CD14-positive monocyte (primary cell): Measurements from ENCODE around the gene TTLL7. TPM values are rescaled to one million over a fixed set of nuclear protein-coding genes. Genes with fewer than 3 reads are reported as not detected.

ENCODE experiments used
- DNase-seq, 3 donors: peaks; one replicate each; pipeline ENCODE4 v3.0.0-alpha.2; 2011 to 2022
- H2AFZ ChIP-seq: 2 replicates; pipeline ENCODE4 v1.6.0; 2012; ENCODE audit warnings: mild to moderate bottlenecking, low read depth, low read length, inconsistent platforms; ENCODE audit not compliant: insufficient read depth, poor library complexity, severe bottlenecking
- H3K27ac ChIP-seq, 2 donors: 1 replicate in 1 of 2; 2 replicates in 1 of 2; pipeline ENCODE4 v1.5.1; 2012 to 2013; ENCODE audit warnings: low read length in 2 of 2, control low read depth in 1 of 2, inconsistent platforms in 1 of 2, low read depth in 1 of 2, mild to moderate bottlenecking in 1 of 2
- H3K27me3 ChIP-seq, 2 donors: one replicate each; pipeline versions ENCODE4 v1.6.0 to v1.6.1; 2011 to 2013; ENCODE audit warnings: low read length in 2 of 2; ENCODE audit not compliant: control insufficient read depth in 2 of 2, insufficient read depth in 2 of 2
- H3K36me3 ChIP-seq, 2 donors: replicated peaks in 1 of 2; 1 replicate in 1 of 2; 2 replicates in 1 of 2; pipeline versions ENCODE4 v1.5.1 to v1.6.1; 2012 to 2013; ENCODE audit warnings: low read length in 2 of 2, control low read depth in 1 of 2, inconsistent platforms in 1 of 2, mild to moderate bottlenecking in 1 of 2; ENCODE audit not compliant: insufficient read depth in 2 of 2, control insufficient read depth in 1 of 2
- H3K4me1 ChIP-seq, 2 donors: 1 replicate in 1 of 2; 2 replicates in 1 of 2; pipeline versions ENCODE4 v1.5.1 to v1.6.1; 2012 to 2013; ENCODE audit warnings: low read length in 2 of 2, control low read depth in 1 of 2, inconsistent platforms in 1 of 2, mild to moderate bottlenecking in 1 of 2, moderate library complexity in 1 of 2; ENCODE audit not compliant: insufficient read depth in 2 of 2, control insufficient read depth in 1 of 2
- H3K4me2 ChIP-seq: replicated peaks from 2 replicates; pipeline ENCODE3; 2012; ENCODE audit warnings: low read length, moderate library complexity, mild to moderate bottlenecking; ENCODE audit not compliant: poor library complexity, severe bottlenecking; ENCODE audit errors: extremely low read depth
- H3K4me3 ChIP-seq, 3 experiments: fragments of 200-600 bp in 1 of 3; sonication (generic) in 1 of 3; replicated peaks in 1 of 3; 1 replicate in 2 of 3; 2 replicates in 1 of 3; pipeline ENCODE4 v1.5.1; 2011 to 2013; ENCODE audit warnings: low read length in 3 of 3, mild to moderate bottlenecking in 3 of 3, control low read depth in 2 of 3, low read depth in 2 of 3, inconsistent platforms in 1 of 3, moderate library complexity in 1 of 3
- H3K79me2 ChIP-seq: 2 replicates; pipeline ENCODE4 v1.6.0; 2012; ENCODE audit warnings: mild to moderate bottlenecking, control low read depth, inconsistent platforms, low read length, moderate library complexity; ENCODE audit not compliant: insufficient read depth
- H3K9ac ChIP-seq: 2 replicates; pipeline ENCODE4 v1.6.0; 2017; ENCODE audit warnings: low read length, mild to moderate bottlenecking; ENCODE audit not compliant: insufficient read depth, poor library complexity, severe bottlenecking
- H3K9me3 ChIP-seq, 2 donors: replicated peaks in 1 of 2; 1 replicate in 1 of 2; 2 replicates in 1 of 2; pipeline versions ENCODE4 v1.5.1 to v1.6.1; 2012 to 2013; ENCODE audit warnings: low read length in 2 of 2, control low read depth in 1 of 2; ENCODE audit not compliant: control insufficient read depth in 1 of 2, insufficient read depth in 1 of 2
- H4K20me1 ChIP-seq: 2 replicates; pipeline ENCODE4 v1.6.0; 2012; ENCODE audit warnings: mild to moderate bottlenecking, low read length, control low read depth, moderate library complexity; ENCODE audit not compliant: insufficient read depth
- H3K27ac Mint-ChIP-seq, 7 donors: one replicate each; pipeline ENCODE4 v1.8.0; 2020; ENCODE audit warnings: mild to moderate bottlenecking in 7 of 7, mixed read lengths in 7 of 7, moderate library complexity in 6 of 7, inconsistent platforms in 2 of 7
- H3K27me3 Mint-ChIP-seq, 3 donors: one replicate each; pipeline ENCODE4 v1.8.0; 2021 to 2022; ENCODE audit warnings: low read depth in 3 of 3, mild to moderate bottlenecking in 3 of 3, mixed read lengths in 3 of 3, moderate library complexity in 3 of 3, inconsistent platforms in 1 of 3
- H3K36me3 Mint-ChIP-seq, 2 donors: one replicate each; pipeline ENCODE4 v1.8.0; 2020; ENCODE audit warnings: mixed read lengths in 2 of 2, inconsistent platforms in 1 of 2, mild to moderate bottlenecking in 1 of 2
- H3K4me1 Mint-ChIP-seq: one replicate; pipeline ENCODE4 v1.8.0; 2020; ENCODE audit warnings: mild to moderate bottlenecking, mixed read lengths
- H3K4me3 Mint-ChIP-seq, 2 donors: one replicate each; pipeline ENCODE4 v1.8.0; 2020; ENCODE audit warnings: mild to moderate bottlenecking in 2 of 2, mixed read lengths in 2 of 2, moderate library complexity in 1 of 2
- H3K9me3 Mint-ChIP-seq, 7 donors: one replicate each; pipeline ENCODE4 v1.8.0; 2020 to 2022; ENCODE audit warnings: mixed read lengths in 7 of 7, mild to moderate bottlenecking in 6 of 7, moderate library complexity in 6 of 7, inconsistent platforms in 2 of 7
- CTCF ChIP-seq: fragments of 200-600 bp; IDR thresholded peaks from one replicate; pipeline ENCODE4 v1.8.0; 2022; ENCODE audit warnings: antibody characterized with exemption, mild to moderate bottlenecking
- WGBS: methylation state at CpG from one replicate; pipeline ENCODE4 v1.1.5; 2013; ENCODE audit warnings: missing lambda C conversion rate; ENCODE audit not compliant: insufficient coverage; 5-methylcytosine and 5-hydroxymethylcytosine counted together
- intact Hi-C, 2 donors: fragments of 100-400 bp; cut with micrococcal nuclease; formaldehyde crosslinking; loops; one replicate each; pipeline versions ENCODE4 v1.15.0 to v1.15.1; 2023
- polyA plus RNA-seq, 3 donors: library from polyadenylated mRNA; depleted of rRNA in 1 of 3; unstranded in 2 of 3; stranded (reverse) in 1 of 3; fragments of 300-500 nt in 2 of 3; fragments of >200 nt in 1 of 3; fragmentation: Illumina TruSeq in 2 of 3; gene quantifications; 1 replicate in 2 of 3; 2 replicates in 1 of 3; pipeline ENCODE4 v1.2.3, GENCODE V29; 2012 to 2021

TTLL7 gene
- polyA plus RNA-seq, 3 donors = 0.12 to 0.69 TPM; not detected in 1

- no peak for TF ChIP-seq CTCF
- Mint-ChIP-seq H3K4me3 (no peak overlapping the region), H3K4me1 (peaks cover 2% of the 10 kb centered on the region), H3K27me3 (peaks cover 0 to 2% (median 0%) of the 10 kb centered on the region in 3 donors), H3K27ac (no peak overlapping the region), H3K36me3 (no peaks in the 10 kb centered on the region), H3K9me3 (peaks cover 0 to 3% (median 0%) of the 10 kb centered on the region in 7 donors)
- Histone ChIP-seq H3K27me3 (no peaks in the 10 kb centered on the region), H3K4me3 (no peak overlapping the region), H3K4me1 (no peaks in the 10 kb centered on the region), H2AFZ (no peak overlapping the region), H3K9me3 (no peaks in the 10 kb centered on the region), H3K36me3 (no peaks in the 10 kb centered on the region), H4K20me1 (no peaks in the 10 kb centered on the region), H3K4me2 (no peak overlapping the region), H3K9ac (no peak overlapping the region), H3K79me2 (no peaks in the 10 kb centered on the region), H3K27ac (no peak overlapping the region)
- DNase-seq = no peak
- no CpG with 5 or more reads among the region's 2 CpGs for WGBS
- intact Hi-C loops = no loop called here
Observed at GRCh38 chr1:83872515-83872914, 126.4 kb downstream of the TTLL7 start.

- Mint-ChIP-seq H3K4me3 (no peak overlapping the region), H3K36me3 (no peaks in the 10 kb centered on the region), H3K27me3 (peaks cover 0 to 7% (median 3%) of the 10 kb centered on the region in 3 donors), H3K9me3 (no peaks in the 10 kb centered on the region), H3K4me1 (peaks cover 9% of the 10 kb centered on the region), H3K27ac (no peak overlapping the region)
- WGBS = no CpG with 5 or more reads among the region's 2 CpGs
- intact Hi-C loops = no loop called here
- H2AFZ ChIP-seq = no peak overlapping the region
- TF ChIP-seq CTCF = no peak
- no peaks in the 10 kb centered on the region for H3K36me3 ChIP-seq
- H3K9me3 ChIP-seq = no peaks in the 10 kb centered on the region
- H3K4me2 ChIP-seq = no peak overlapping the region
- no peak for DNase-seq
- peaks cover 4 to 8% of the 10 kb centered on the region in 2 donors for H3K4me1 ChIP-seq
- no peaks in the 10 kb centered on the region for H4K20me1 ChIP-seq
- H3K4me3 ChIP-seq = no peak overlapping the region
- no peaks in the 10 kb centered on the region for H3K79me2 ChIP-seq
- H3K27ac ChIP-seq = no peak overlapping the region
- H3K9ac ChIP-seq = no peak overlapping the region
- H3K27me3 ChIP-seq = peaks cover 3 to 8% of the 10 kb centered on the region in 2 donors
Observed at GRCh38 chr1:83864991-83865390, 133.9 kb downstream of the TTLL7 start.
